GM11168 (cell line): Measurements from ENCODE around the gene CSNK1G1.
"Not testable (repeated sequence)": the region's sequence is repeated elsewhere in the genome, so short reads cannot be mapped to it uniquely, and the experiment has no call there.

ENCODE experiments used
- in situ Hi-C: fragments of 300-500 bp; cut with MboI; formaldehyde crosslinking; loops from one replicate; pipeline ENCODE4 v1.12.0; 2022; ENCODE audit warnings: low sequenced_read_pairs; ENCODE audit not compliant: unreplicated experiment

Gene CSNK1G1

GRCh38 chr15:64249406-64249805 lies 106.6 kb downstream of the CSNK1G1 start:
- in situ Hi-C loops, result no loop called here

- in situ Hi-C loops, result no loop called here
Observed at GRCh38 chr15:64247906-64248541, 107.9 kb downstream of the CSNK1G1 start.

GRCh38 chr15:64247535-64247905 lies 108.5 kb downstream of the CSNK1G1 start:
- in situ Hi-C loops, result no loop called here

GRCh38 chr15:64246364-64247189 lies 109.4 kb downstream of the CSNK1G1 start:
- in situ Hi-C loops, result no loop called here

GRCh38 chr15:64245405-64245804 lies 110.6 kb downstream of the CSNK1G1 start:
- in situ Hi-C loops, result no loop called here

GRCh38 chr15:64237677-64238076 lies 118.3 kb downstream of the CSNK1G1 start:
- in situ Hi-C loops, result no loop called here

GRCh38 chr15:64236156-64236894 lies 119.6 kb downstream of the CSNK1G1 start:
- in situ Hi-C loops, result no loop called here

GRCh38 chr15:64235552-64235951 lies 120.4 kb downstream of the CSNK1G1 start:
- in situ Hi-C loops, result no loop called here

- in situ Hi-C loops, result no loop called here
Observed at GRCh38 chr15:64233299-64233698, 122.7 kb downstream of the CSNK1G1 start.

GRCh38 chr15:64232400-64232799 lies 123.6 kb downstream of the CSNK1G1 start:
- in situ Hi-C loops, result no loop called here

- in situ Hi-C loops, result no loop called here
Observed at GRCh38 chr15:64229129-64229724, 126.7 kb downstream of the CSNK1G1 start.

- in situ Hi-C loops, result no loop called here
Observed at GRCh38 chr15:64225804-64226203, 130.2 kb downstream of the CSNK1G1 start.

- in situ Hi-C loops, result no loop called here
Observed at GRCh38 chr15:64224511-64224910, 131.5 kb downstream of the CSNK1G1 start.

GRCh38 chr15:64223882-64224281 lies 132.1 kb downstream of the CSNK1G1 start:
- in situ Hi-C loops, result no loop called here

GRCh38 chr15:64222573-64223366 lies 133.2 kb downstream of the CSNK1G1 start:
- in situ Hi-C loops, result no loop called here

GRCh38 chr15:64221911-64222310 lies 134.1 kb downstream of the CSNK1G1 start:
- in situ Hi-C loops, result not testable (repeated sequence)

- in situ Hi-C loops, result not testable (repeated sequence)
Observed at GRCh38 chr15:64217429-64217750, 138.6 kb downstream of the CSNK1G1 start.

- in situ Hi-C loops, result no loop called here
Observed at GRCh38 chr15:64216730-64217428, 139.1 kb downstream of the CSNK1G1 start.

- in situ Hi-C loops, result no loop called here
Observed at GRCh38 chr15:64216196-64216595, 139.8 kb downstream of the CSNK1G1 start.
